ENCODE data around the gene SLC7A7.
"Not testable (repeated sequence)": the region's sequence is repeated elsewhere in the genome, so short reads cannot be mapped to it uniquely, and the experiment has no call there.

Gene SLC7A7

GRCh38 chr14:22791301-22791700 lies 23.9 kb downstream of the SLC7A7 start:
- no peak for DNase-seq (ENCODE audit: low read depth)

- no peak for DNase-seq (ENCODE audit: low read depth)
Measured at GRCh38 chr14:22786685-22787084, 28.6 kb downstream of the SLC7A7 start.

- DNase-seq (ENCODE audit: low read depth): no peak
Measured at GRCh38 chr14:22781301-22781991, 33.8 kb downstream of the SLC7A7 start.

GRCh38 chr14:22780941-22781300 lies 34.3 kb downstream of the SLC7A7 start:
- no peak for DNase-seq (ENCODE audit: low read depth)

- DNase-seq (ENCODE audit: low read depth): no peak
Measured at GRCh38 chr14:22780105-22780679, 35.0 kb downstream of the SLC7A7 start.

GRCh38 chr14:22778084-22778483 lies 37.2 kb downstream of the SLC7A7 start:
- DNase-seq (ENCODE audit: low read depth): no peak

GRCh38 chr14:22776849-22777248 lies 38.4 kb downstream of the SLC7A7 start:
- not testable (repeated sequence) for DNase-seq (ENCODE audit: low read depth)

- no peak for DNase-seq (ENCODE audit: low read depth)
Measured at GRCh38 chr14:22776215-22776614, 39.0 kb downstream of the SLC7A7 start.

GRCh38 chr14:22774011-22774706 lies 41.1 kb downstream of the SLC7A7 start:
- DNase-seq (ENCODE audit: low read depth): no peak

- DNase-seq (ENCODE audit: low read depth): no peak
Measured at GRCh38 chr14:22773162-22774010, 41.8 kb downstream of the SLC7A7 start.

GRCh38 chr14:22772725-22773124 lies 42.5 kb downstream of the SLC7A7 start:
- DNase-seq (ENCODE audit: low read depth): no peak

GRCh38 chr14:22770481-22771187 lies 44.6 kb downstream of the SLC7A7 start:
- no peak for DNase-seq (ENCODE audit: low read depth)

GRCh38 chr14:22769369-22769768 lies 45.9 kb downstream of the SLC7A7 start:
- no peak for DNase-seq (ENCODE audit: low read depth)

- DNase-seq (ENCODE audit: low read depth): no peak
Measured at GRCh38 chr14:22768947-22769346, 46.3 kb downstream of the SLC7A7 start.

- no peak for DNase-seq (ENCODE audit: low read depth)
Measured at GRCh38 chr14:22767323-22767589, 48.0 kb downstream of the SLC7A7 start.

GRCh38 chr14:22766457-22767322 lies 48.5 kb downstream of the SLC7A7 start, which contains the start of gene OXA1L:
TSS of gene OXA1L (plus strand) at chr14:22766688. CDS start at chr14:22766702, 14 bp downstream.
- peak; percentile 95 for DNase-seq (ENCODE audit: low read depth)

- no peak for DNase-seq (ENCODE audit: low read depth)
Measured at GRCh38 chr14:22764382-22764781, 50.9 kb downstream of the SLC7A7 start.

- DNase-seq (ENCODE audit: low read depth): no peak
Measured at GRCh38 chr14:22761734-22762133, 53.5 kb downstream of the SLC7A7 start.

GRCh38 chr14:22757972-22758650 lies 57.1 kb downstream of the SLC7A7 start:
- not testable (repeated sequence) for DNase-seq (ENCODE audit: low read depth)

GRCh38 chr14:22753586-22753985 lies 61.6 kb downstream of the SLC7A7 start:
- DNase-seq (ENCODE audit: low read depth): no peak

Data from HS-27A (cell line).